ENCODE results near the gene ACTL7A. TPM values are rescaled to one million over a fixed set of nuclear protein-coding genes. Genes with fewer than 3 reads are reported as not detected.

ACTL7A gene
- total RNA-seq, 1 donor from 2014 or later = not detected

GRCh38 chr9:108850293-108850897 is 11.7 kb upstream of the ACTL7A start:
- ATAC-seq = peak; percentile 59

DNA sequence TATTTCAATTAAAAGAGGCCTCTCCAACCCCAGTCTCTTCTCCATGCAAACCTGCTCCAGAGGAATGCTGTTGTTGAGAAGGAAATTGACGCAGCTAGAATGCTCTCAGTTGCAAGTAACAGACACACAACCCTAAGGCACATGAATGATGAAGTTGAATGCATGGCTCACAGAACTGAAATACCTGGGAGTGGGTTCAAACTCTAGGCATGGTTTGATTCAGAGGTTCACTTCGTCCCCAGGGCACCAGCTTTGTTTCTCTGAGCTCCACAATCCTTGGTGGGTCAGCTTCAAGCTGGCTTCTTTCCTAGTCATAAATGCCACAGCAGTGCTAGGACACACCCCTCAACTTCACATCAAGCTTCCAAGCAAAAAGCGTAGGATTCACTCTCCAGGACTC is 10.9 kb upstream of the ACTL7A start:
- ATAC-seq = no peak

DNA sequence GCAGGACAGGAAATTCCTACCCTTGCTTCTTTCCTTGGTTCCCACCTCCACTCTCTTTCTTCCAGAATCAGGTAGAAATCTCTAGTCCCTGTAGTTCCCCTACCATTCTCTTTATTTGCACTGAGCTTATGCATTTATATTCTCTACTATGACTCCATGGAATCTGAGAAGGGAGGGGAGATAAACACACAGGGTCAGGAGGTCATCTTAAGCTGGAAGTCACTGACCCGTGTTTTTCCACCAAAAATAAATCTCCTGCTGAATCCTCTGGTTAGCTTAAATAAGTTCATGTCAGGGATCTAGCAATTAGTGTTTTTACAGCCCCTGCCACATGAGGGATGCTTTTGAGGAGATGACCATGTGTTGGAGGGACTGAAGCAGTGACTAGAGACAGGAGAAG is 10.0 kb upstream of the ACTL7A start:
- no peak for ATAC-seq

DNA sequence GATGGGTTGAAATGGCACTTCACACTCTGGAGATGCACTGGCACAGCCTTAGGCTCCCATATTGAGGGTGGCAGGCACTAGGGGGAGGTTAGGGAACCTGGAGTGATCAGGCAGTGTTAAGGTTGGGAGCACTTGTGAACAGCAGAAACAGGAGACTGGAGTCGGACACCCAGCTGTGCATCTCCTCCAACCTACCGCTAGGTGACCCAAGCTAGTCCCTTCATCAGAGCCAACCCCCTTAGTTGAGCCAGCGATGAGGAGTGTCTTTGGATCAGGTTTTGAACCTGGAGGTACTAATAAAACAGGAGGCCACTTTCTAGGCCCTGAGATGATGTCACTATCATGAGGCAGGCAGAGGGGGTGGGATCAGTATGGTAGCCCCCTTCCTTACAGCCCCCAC is 8.0 kb upstream of the ACTL7A start:
- ATAC-seq = no peak

DNA sequence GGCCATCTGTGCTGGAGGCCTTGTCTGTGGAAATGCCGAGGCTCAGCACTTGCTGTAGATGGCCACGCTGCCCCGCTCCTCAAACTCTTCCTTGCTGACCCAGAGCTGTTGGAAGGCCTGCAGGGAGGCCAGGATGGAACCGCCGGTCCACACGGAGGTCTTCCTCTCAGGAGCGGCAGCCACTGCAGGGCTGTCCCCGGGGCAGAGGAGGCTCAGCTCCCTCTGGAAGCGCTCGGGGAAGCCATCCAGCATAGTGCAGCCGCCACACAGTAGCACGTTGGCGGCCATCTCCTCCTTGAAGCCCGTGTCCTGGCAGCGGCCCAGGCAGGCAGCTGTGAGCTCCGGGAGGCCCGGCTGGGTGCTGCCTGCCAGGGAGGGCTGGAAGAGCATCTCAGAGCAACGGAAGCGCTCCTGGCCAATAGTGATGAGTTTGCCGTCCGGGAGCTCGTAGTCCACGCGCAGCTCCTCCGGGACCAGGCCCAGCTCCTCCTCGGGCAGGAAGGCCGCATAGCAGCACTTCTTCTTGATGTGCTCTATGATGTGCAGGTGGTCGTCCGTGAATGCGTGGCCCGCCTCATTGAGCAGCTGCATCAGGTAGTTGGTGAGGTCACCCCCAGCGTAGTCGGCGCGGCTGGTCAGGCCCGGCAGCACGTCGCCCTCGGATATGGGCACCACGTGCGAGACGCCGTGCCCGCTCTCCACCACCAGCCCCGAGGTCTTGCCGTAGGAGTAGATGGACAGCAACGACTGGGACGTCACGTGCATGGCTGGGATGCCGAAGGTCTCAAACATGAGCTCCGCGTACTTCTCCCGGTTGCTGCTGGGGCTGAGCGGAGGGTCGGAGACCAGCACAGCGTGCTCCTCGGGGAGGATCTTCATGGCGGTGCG is 7.2 kb upstream of the ACTL7A start:
- no peak for ATAC-seq

DNA sequence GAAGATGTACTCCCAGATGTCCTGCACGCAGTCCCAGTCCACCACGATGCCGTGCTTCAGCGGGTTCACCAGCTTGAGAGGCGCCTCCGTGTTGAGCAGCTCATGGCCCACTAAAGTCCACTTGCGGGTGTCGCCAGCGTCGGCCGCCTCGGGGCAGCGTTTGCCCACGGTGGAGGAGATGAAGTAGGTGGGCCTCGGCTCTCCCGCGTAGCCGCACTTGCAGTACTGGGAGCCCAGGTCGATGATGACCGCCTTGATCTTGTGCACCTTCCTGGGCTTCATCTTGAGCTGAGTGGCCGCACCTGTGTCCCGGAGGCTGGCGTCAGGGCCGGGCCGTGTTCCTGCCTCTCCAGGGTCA is 6.6 kb upstream of the ACTL7A start:
- ATAC-seq = no peak

GRCh38 chr9:108855888-108856287 is 6.2 kb upstream of the ACTL7A start, which contains the start of gene ACTL7B:
Gene ACTL7B, minus strand, starts transcription at chr9:108855986. Its CDS starts 56 bp downstream, at chr9:108855930.
- no peak for ATAC-seq

GRCh38 chr9:108857572-108857971 is 4.5 kb upstream of the ACTL7A start:
- no peak for ATAC-seq

DNA sequence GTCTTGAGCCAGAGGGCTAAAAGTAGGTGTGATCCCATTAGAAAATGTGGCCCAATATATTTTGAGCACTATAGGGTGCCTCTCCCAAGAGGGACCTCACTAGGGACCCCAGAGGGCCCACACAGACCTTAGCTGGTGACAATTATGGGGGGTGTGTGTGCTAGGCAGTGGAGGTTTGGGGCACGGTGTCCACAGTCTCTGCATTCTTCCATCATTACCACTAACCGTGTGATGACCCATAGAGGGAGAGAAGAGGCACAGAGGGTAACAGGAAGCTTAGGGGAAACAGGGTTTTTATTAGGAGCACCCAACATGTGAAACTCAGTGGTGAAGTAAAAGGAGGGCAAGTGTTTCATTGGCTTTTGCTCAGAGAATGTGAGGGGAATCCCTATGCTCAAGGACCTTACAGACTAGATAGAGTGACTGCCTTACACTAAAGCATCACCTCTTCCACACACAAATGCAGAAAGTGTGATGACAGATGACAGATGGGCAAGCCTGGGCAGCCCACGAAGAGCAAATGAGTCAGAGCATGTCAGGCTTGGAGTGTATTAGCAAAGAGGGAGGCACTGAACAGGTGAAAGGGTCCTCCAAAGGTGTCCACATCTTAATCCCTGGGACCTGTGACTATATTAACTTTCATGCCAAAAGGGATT is 2.5 kb upstream of the ACTL7A start:
- ATAC-seq = peak; percentile 85

- ATAC-seq = no peak
Observed at GRCh38 chr9:108860354-108860753, 1.7 kb upstream of the ACTL7A start.

- no peak for ATAC-seq
Observed at GRCh38 chr9:108860764-108861163, 1.3 kb upstream of the ACTL7A start.

DNA sequence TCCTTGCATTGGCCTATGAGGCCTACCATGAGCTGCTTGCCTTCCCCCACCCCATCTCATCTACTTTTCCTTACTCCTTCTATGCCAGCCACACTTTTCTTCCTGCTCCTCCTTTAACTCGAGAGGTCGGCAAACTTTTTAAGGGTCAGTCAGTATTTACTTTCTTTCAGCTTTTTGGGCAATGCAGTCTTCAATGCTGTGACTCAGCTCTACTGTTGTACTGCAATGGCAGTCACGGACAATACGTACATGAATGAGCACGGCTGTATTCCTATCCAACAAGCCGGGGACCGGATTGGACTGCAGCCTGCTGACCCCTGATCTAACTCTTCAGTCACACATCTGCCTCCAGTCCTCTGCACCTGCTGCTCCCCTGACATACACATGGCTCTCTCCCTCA is 602 bp upstream of the ACTL7A start:
- ATAC-seq = no peak

DNA sequence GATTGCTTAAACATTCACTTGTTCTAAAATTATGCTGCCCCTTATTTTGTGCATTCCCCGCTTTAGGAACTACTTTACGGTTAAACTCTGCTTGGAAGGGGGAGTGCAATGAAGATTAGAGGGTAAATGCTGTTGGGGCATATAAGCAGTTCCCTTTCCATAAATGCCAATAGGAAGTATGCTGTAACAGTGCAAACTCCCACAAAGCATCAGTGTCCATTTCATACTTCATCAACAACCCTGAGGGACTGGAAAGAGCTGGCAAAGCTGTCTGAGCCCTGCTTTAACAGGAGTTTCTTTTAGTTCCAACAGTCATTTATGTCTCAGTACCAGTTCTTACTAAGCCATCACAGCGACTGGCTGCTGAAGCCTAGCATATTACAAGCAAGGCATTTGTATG is 1.8 kb downstream of the ACTL7A start:
- no peak for ATAC-seq

- no peak for ATAC-seq
Observed at GRCh38 chr9:108864446-108864845, 2.4 kb downstream of the ACTL7A start.

- ATAC-seq = no peak
Observed at GRCh38 chr9:108865037-108865436, 3.0 kb downstream of the ACTL7A start.

DNA sequence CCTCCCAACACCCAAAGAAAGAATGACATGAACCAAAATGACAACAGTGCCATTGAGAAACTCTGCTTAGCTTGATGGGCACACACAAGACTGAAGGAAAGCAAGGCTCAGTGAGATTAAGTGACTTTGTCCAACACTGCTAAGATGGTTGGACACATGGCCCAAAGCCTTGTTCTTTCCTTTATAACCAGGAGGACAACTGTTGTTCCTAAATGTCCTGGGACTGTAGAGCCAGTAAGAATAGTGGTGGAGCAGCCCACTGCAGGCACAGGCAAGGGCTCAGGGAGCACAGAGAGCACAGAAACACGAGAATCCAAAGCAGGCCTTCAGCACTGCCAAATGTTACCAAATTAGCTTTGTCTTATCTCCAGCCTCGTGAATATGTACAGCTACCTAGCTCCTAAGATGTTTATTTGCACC is 3.9 kb downstream of the ACTL7A start:
- no peak for ATAC-seq

GRCh38 chr9:108867116-108867515 is 5.0 kb downstream of the ACTL7A start:
- ATAC-seq = no peak

DNA sequence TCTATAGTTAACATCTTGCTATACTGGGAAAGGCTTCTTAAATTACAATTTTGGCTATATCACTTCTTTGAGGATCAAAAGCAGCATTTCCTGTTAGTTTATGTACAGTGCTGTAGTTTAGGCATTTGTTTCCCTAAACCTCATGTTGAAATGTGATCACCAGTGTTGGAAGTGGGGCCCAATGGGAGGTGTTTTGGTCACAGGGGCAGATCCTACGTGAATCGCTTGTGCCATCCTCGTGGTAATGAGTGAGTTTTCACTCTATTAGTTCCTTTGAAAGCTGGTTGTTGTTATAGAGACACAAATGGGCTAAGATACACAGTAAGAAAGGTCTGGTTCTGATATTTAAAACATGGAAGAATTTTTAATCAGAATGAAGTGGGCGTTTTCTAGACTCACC is 5.8 kb downstream of the ACTL7A start:
- ATAC-seq = no peak

DNA sequence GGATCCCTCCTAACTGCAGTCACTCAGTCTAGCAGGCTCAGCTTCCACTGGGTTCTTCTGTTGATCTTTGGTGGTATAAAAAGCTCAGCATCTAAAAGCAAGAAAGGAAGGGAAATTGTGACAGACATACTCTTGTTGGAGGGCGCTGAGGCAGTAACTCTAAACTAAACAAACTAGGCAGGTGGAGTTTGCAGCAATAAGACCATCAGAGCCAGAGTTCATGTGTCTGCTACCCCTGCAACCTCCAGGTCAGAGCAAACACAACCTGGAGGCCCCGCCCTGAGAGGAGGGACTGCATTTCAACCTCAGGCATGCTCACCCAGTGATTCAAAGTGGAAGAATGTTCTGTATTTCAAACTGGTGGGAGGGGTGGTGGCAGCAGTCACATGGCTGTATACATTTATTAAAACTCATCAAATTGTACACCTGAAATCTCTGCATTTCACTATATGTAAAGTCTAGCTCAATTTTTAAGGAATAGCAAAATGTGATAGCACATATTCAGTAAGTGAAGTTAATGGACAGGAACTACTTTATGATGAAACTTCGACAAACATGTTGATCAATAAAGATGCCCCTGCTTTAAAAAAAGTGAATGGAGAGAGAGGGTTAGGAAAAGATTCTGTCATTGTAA is 7.1 kb downstream of the ACTL7A start:
- ATAC-seq = no peak

GRCh38 chr9:108874058-108874788 is 12.2 kb downstream of the ACTL7A start:
- ATAC-seq = no peak

GRCh38 chr9:108876425-108876824 is 14.4 kb downstream of the ACTL7A start:
- no peak for ATAC-seq

- ATAC-seq = no peak
Observed at GRCh38 chr9:108877524-108877923, 15.5 kb downstream of the ACTL7A start.

Data from esophagus mucosa (tissue), 1 donor.